GM21619 (cell line): ENCODE data around the gene KCNB1.
"Not testable (repeated sequence)": the region's sequence is repeated elsewhere in the genome, so short reads cannot be mapped to it uniquely, and the experiment has no call there.

ENCODE experiments used
- ATAC-seq: cut with Tn5 transposase; IDR thresholded peaks from one replicate; pipeline ENCODE4 v1.9.1; 2021; ENCODE audit not compliant: unreplicated experiment

The KCNB1 gene

GRCh38 chr20:49412254-49412653, 70.2 kb downstream of the KCNB1 start:
- no peak for ATAC-seq

- ATAC-seq = no peak
Observed at GRCh38 chr20:49411221-49411925, 71.1 kb downstream of the KCNB1 start.

GRCh38 chr20:49409975-49410621, 72.4 kb downstream of the KCNB1 start:
- not testable (repeated sequence) for ATAC-seq

- no peak for ATAC-seq
Observed at GRCh38 chr20:49409302-49409974, 73.0 kb downstream of the KCNB1 start.

GRCh38 chr20:49408509-49409104, 73.9 kb downstream of the KCNB1 start:
- no peak for ATAC-seq

- no peak for ATAC-seq
Observed at GRCh38 chr20:49406666-49407065, 75.8 kb downstream of the KCNB1 start.

- no peak for ATAC-seq
Observed at GRCh38 chr20:49405696-49406095, 76.8 kb downstream of the KCNB1 start.

GRCh38 chr20:49405062-49405683, 77.3 kb downstream of the KCNB1 start:
- no peak for ATAC-seq

- no peak for ATAC-seq
Observed at GRCh38 chr20:49404461-49404860, 78.0 kb downstream of the KCNB1 start.

GRCh38 chr20:49403911-49404310, 78.6 kb downstream of the KCNB1 start:
- ATAC-seq = no peak

- ATAC-seq = no peak
Observed at GRCh38 chr20:49403012-49403411, 79.5 kb downstream of the KCNB1 start.

GRCh38 chr20:49400904-49401303, 81.6 kb downstream of the KCNB1 start:
- ATAC-seq = no peak

- ATAC-seq = no peak
Observed at GRCh38 chr20:49400410-49400809, 82.1 kb downstream of the KCNB1 start.

GRCh38 chr20:49399329-49399728, 83.1 kb downstream of the KCNB1 start:
- no peak for ATAC-seq

GRCh38 chr20:49398401-49399144, 83.9 kb downstream of the KCNB1 start:
- no peak for ATAC-seq

- no peak for ATAC-seq
Observed at GRCh38 chr20:49397525-49397924, 84.9 kb downstream of the KCNB1 start.

GRCh38 chr20:49396230-49396629, 86.2 kb downstream of the KCNB1 start:
- no peak for ATAC-seq

- no peak for ATAC-seq
Observed at GRCh38 chr20:49395659-49396058, 86.8 kb downstream of the KCNB1 start.

GRCh38 chr20:49395183-49395582, 87.3 kb downstream of the KCNB1 start:
- no peak for ATAC-seq

- no peak for ATAC-seq
Observed at GRCh38 chr20:49394757-49395156, 87.7 kb downstream of the KCNB1 start.

- ATAC-seq = no peak
Observed at GRCh38 chr20:49394264-49394663, 88.2 kb downstream of the KCNB1 start.
